ENCODE measurements around the gene TMEM9.
A peak's percentile ranks its signal among the peaks of the same experiment; 100 is the strongest.

TMEM9 gene

GRCh38 chr1:201156346-201156745, 2.1 kb upstream of the TMEM9 start:
- Histone ChIP-seq H3K9me3 (ENCODE audit: insufficient read depth, low read length) (no peaks in the 10 kb centered on the region), H3K9ac (ENCODE audit: insufficient read length, low read depth) (no peak overlapping the region), H3K27me3 (ENCODE audit: insufficient read depth, insufficient read length) (no peaks in the 10 kb centered on the region), H3K4me3 (ENCODE audit: insufficient read length, low read depth) (no peak overlapping the region), H3K4me1 (ENCODE audit: insufficient read depth, insufficient read length) (peaks cover 3% of the 10 kb centered on the region), H3K36me3 (ENCODE audit: insufficient read depth, insufficient read length, low read length) (peaks cover 20% of the 10 kb centered on the region)
- TF ChIP-seq YY1 (IDR thresholded peaks at IDR 0.05; ENCODE audit: insufficient read depth, insufficient read length) (no peak), ZNF274 (IDR thresholded peaks at IDR 0.05; ENCODE audit: low read depth, low read length) (no peak), SUZ12 (IDR thresholded peaks at IDR 0.05; ENCODE audit: extremely low read depth, insufficient read depth, insufficient read length) (no peak)
- DNase-seq (ENCODE audit: low read depth, low spot score) = no peak

GRCh38 chr1:201155354-201155753, 1.1 kb upstream of the TMEM9 start:
- Histone ChIP-seq H3K4me3 (ENCODE audit: insufficient read length, low read depth) (no peak overlapping the region), H3K36me3 (ENCODE audit: insufficient read depth, insufficient read length, low read length) (peaks cover 30% of the 10 kb centered on the region), H3K9me3 (ENCODE audit: insufficient read depth, low read length) (no peaks in the 10 kb centered on the region), H3K9ac (ENCODE audit: insufficient read length, low read depth) (no peak overlapping the region), H3K27me3 (ENCODE audit: insufficient read depth, insufficient read length) (no peaks in the 10 kb centered on the region), H3K4me1 (ENCODE audit: insufficient read depth, insufficient read length) (peaks cover 3% of the 10 kb centered on the region)
- no peak for TF ChIP-seq YY1 (IDR thresholded peaks at IDR 0.05; ENCODE audit: insufficient read depth, insufficient read length)
- TF ChIP-seq ZNF274 (IDR thresholded peaks at IDR 0.05; ENCODE audit: low read depth, low read length) = no peak
- no peak for TF ChIP-seq SUZ12 (IDR thresholded peaks at IDR 0.05; ENCODE audit: extremely low read depth, insufficient read depth, insufficient read length)
- no peak for DNase-seq (ENCODE audit: low read depth, low spot score)

GRCh38 chr1:201153474-201154388, 543 bp downstream of the TMEM9 start:
- Histone ChIP-seq H3K9me3 (ENCODE audit: insufficient read depth, low read length) (no peaks in the 10 kb centered on the region), H3K4me3 (ENCODE audit: insufficient read length, low read depth) (peak overlapping the region; percentile 88), H3K4me1 (ENCODE audit: insufficient read depth, insufficient read length) (peaks cover 6% of the 10 kb centered on the region), H3K9ac (ENCODE audit: insufficient read length, low read depth) (peak overlapping the region; percentile 92), H3K27me3 (ENCODE audit: insufficient read depth, insufficient read length) (no peaks in the 10 kb centered on the region), H3K36me3 (ENCODE audit: insufficient read depth, insufficient read length, low read length) (peaks cover 46% of the 10 kb centered on the region)
- peak; percentile 38 for DNase-seq (ENCODE audit: low read depth, low spot score)
- TF ChIP-seq SUZ12 (IDR thresholded peaks at IDR 0.05; ENCODE audit: extremely low read depth, insufficient read depth, insufficient read length) = no peak

- Histone ChIP-seq H3K9ac (ENCODE audit: insufficient read length, low read depth) (no peak overlapping the region), H3K27me3 (ENCODE audit: insufficient read depth, insufficient read length) (no peaks in the 10 kb centered on the region), H3K4me1 (ENCODE audit: insufficient read depth, insufficient read length) (peaks cover 3% of the 10 kb centered on the region), H3K36me3 (ENCODE audit: insufficient read depth, insufficient read length, low read length) (peaks cover 90% of the 10 kb centered on the region), H3K4me3 (ENCODE audit: insufficient read length, low read depth) (no peak overlapping the region), H3K9me3 (ENCODE audit: insufficient read depth, low read length) (no peaks in the 10 kb centered on the region)
- no peak for TF ChIP-seq SUZ12 (IDR thresholded peaks at IDR 0.05; ENCODE audit: extremely low read depth, insufficient read depth, insufficient read length)
- TF ChIP-seq YY1 (IDR thresholded peaks at IDR 0.05; ENCODE audit: insufficient read depth, insufficient read length) = no peak
- no peak for TF ChIP-seq ZNF274 (IDR thresholded peaks at IDR 0.05; ENCODE audit: low read depth, low read length)
- no peak for DNase-seq (ENCODE audit: low read depth, low spot score)
Measured at GRCh38 chr1:201149400-201149799, 4.9 kb downstream of the TMEM9 start.

- Histone ChIP-seq H3K27me3 (ENCODE audit: insufficient read depth, insufficient read length) (no peaks in the 10 kb centered on the region), H3K36me3 (ENCODE audit: insufficient read depth, insufficient read length, low read length) (peaks cover 100% of the 10 kb centered on the region), H3K4me3 (ENCODE audit: insufficient read length, low read depth) (no peak overlapping the region), H3K4me1 (ENCODE audit: insufficient read depth, insufficient read length) (peaks cover 3% of the 10 kb centered on the region), H3K9ac (ENCODE audit: insufficient read length, low read depth) (no peak overlapping the region), H3K9me3 (ENCODE audit: insufficient read depth, low read length) (no peaks in the 10 kb centered on the region)
- TF ChIP-seq ZNF274 (IDR thresholded peaks at IDR 0.05; ENCODE audit: low read depth, low read length) (no peak), YY1 (IDR thresholded peaks at IDR 0.05; ENCODE audit: insufficient read depth, insufficient read length) (no peak), SUZ12 (IDR thresholded peaks at IDR 0.05; ENCODE audit: extremely low read depth, insufficient read depth, insufficient read length) (no peak)
- DNase-seq (ENCODE audit: low read depth, low spot score) = no peak
Measured at GRCh38 chr1:201147396-201148015, 6.8 kb downstream of the TMEM9 start.

GRCh38 chr1:201146626-201147390, 7.5 kb downstream of the TMEM9 start:
- Histone ChIP-seq H3K27me3 (ENCODE audit: insufficient read depth, insufficient read length) (no peaks in the 10 kb centered on the region), H3K4me1 (ENCODE audit: insufficient read depth, insufficient read length) (peaks cover 3% of the 10 kb centered on the region), H3K36me3 (ENCODE audit: insufficient read depth, insufficient read length, low read length) (peaks cover 100% of the 10 kb centered on the region), H3K9ac (ENCODE audit: insufficient read length, low read depth) (no peak overlapping the region), H3K4me3 (ENCODE audit: insufficient read length, low read depth) (no peak overlapping the region), H3K9me3 (ENCODE audit: insufficient read depth, low read length) (no peaks in the 10 kb centered on the region)
- DNase-seq (ENCODE audit: low read depth, low spot score) = no peak
- TF ChIP-seq SUZ12 (IDR thresholded peaks at IDR 0.05; ENCODE audit: extremely low read depth, insufficient read depth, insufficient read length) = no peak
- no peak for TF ChIP-seq ZNF274 (IDR thresholded peaks at IDR 0.05; ENCODE audit: low read depth, low read length)
- TF ChIP-seq YY1 (IDR thresholded peaks at IDR 0.05; ENCODE audit: insufficient read depth, insufficient read length) = no peak

GRCh38 chr1:201145816-201146215, 8.5 kb downstream of the TMEM9 start:
- H3K9ac ChIP-seq (ENCODE audit: insufficient read length, low read depth) = no peak overlapping the region
- peaks cover 3% of the 10 kb centered on the region for H3K4me1 ChIP-seq (ENCODE audit: insufficient read depth, insufficient read length)
- TF ChIP-seq ZNF274 (IDR thresholded peaks at IDR 0.05; ENCODE audit: low read depth, low read length) = no peak
- no peak for TF ChIP-seq SUZ12 (IDR thresholded peaks at IDR 0.05; ENCODE audit: extremely low read depth, insufficient read depth, insufficient read length)
- no peak for TF ChIP-seq YY1 (IDR thresholded peaks at IDR 0.05; ENCODE audit: insufficient read depth, insufficient read length)
- H3K27me3 ChIP-seq (ENCODE audit: insufficient read depth, insufficient read length) = no peaks in the 10 kb centered on the region
- no peak overlapping the region for H3K4me3 ChIP-seq (ENCODE audit: insufficient read length, low read depth)
- no peak for DNase-seq (ENCODE audit: low read depth, low spot score)
- peaks cover 100% of the 10 kb centered on the region for H3K36me3 ChIP-seq (ENCODE audit: insufficient read depth, insufficient read length, low read length)
- H3K9me3 ChIP-seq (ENCODE audit: insufficient read depth, low read length) = no peaks in the 10 kb centered on the region

All from NT2/D1 (cell line).